GM23338 (cell line): ENCODE data around the gene WSB2. TPM values are rescaled to one million over a fixed set of nuclear protein-coding genes. Genes with fewer than 3 reads are reported as not detected.
"Not testable (repeated sequence)": the region's sequence is repeated elsewhere in the genome, so short reads cannot be mapped to it uniquely, and the experiment has no call there.

ENCODE experiments used
- ATAC-seq: fragments of 200-7000 bp; cut with Tn5 transposase; 3 replicates; pipeline ENCODE4 v1.9.1; 2020
- DNase-seq: peaks from one replicate; pipeline ENCODE4 v3.0.0-alpha.2; 2015; ENCODE audit warnings: low spot score
- H2AFZ ChIP-seq: fragments of 200-600 bp; sonication (generic); 2 replicates; pipeline ENCODE4 v1.8.0; 2016; ENCODE audit warnings: antibody characterized with exemption, mild to moderate bottlenecking, moderate library complexity
- H3F3A ChIP-seq: fragments of 200-600 bp; sonication (generic); replicated peaks from 2 replicates; pipeline ENCODE4 v1.8.0; 2017; ENCODE audit warnings: antibody characterized with exemption, mixed run types, low read depth
- H3K27ac ChIP-seq: fragments of 200-600 bp; sonication (generic); 2 replicates; pipeline ENCODE4 v1.6.1; 2016; ENCODE audit warnings: low read depth
- H3K27me3 ChIP-seq: fragments of 200-600 bp; sonication (generic); 2 replicates; pipeline ENCODE4 v1.8.0; 2016; ENCODE audit warnings: mild to moderate bottlenecking, mixed run types, moderate library complexity; ENCODE audit not compliant: insufficient read depth
- H3K36me3 ChIP-seq: fragments of 200-600 bp; sonication (generic); 2 replicates; pipeline ENCODE4 v1.8.0; 2016; ENCODE audit warnings: mild to moderate bottlenecking; ENCODE audit not compliant: insufficient read depth
- H3K4me1 ChIP-seq: fragments of 200-600 bp; sonication (generic); 2 replicates; pipeline ENCODE4 v1.8.0; 2016; ENCODE audit warnings: mild to moderate bottlenecking, moderate library complexity; ENCODE audit not compliant: insufficient read depth
- H3K4me2 ChIP-seq: fragments of 200-600 bp; sonication (generic); 2 replicates; pipeline ENCODE4 v1.7.1; 2017; ENCODE audit warnings: mixed run types
- H3K4me3 ChIP-seq: fragments of 200-600 bp; sonication (generic); 2 replicates; pipeline ENCODE4 v1.6.1; 2016; ENCODE audit warnings: mixed run types
- H3K79me2 ChIP-seq: fragments of 200-600 bp; sonication (generic); replicated peaks from 2 replicates; pipeline ENCODE4 v1.8.0; 2017; ENCODE audit warnings: mild to moderate bottlenecking; ENCODE audit not compliant: insufficient read depth
- H3K9me2 ChIP-seq: fragments of 200-600 bp; sonication (generic); 2 replicates; pipeline ENCODE4 v1.8.0; 2017; ENCODE audit not compliant: insufficient read depth
- H4K20me1 ChIP-seq: fragments of 200-600 bp; sonication (generic); replicated peaks from 2 replicates; pipeline ENCODE4 v1.8.0; 2017; ENCODE audit warnings: mild to moderate bottlenecking; ENCODE audit not compliant: insufficient read depth
- H3K27ac Mint-ChIP-seq: 2 replicates; pipeline ENCODE4 v1.8.0; 2020; ENCODE audit warnings: inconsistent platforms, mild to moderate bottlenecking, moderate library complexity, mixed read lengths
- H3K27me3 Mint-ChIP-seq: 3 replicates; pipeline ENCODE4 v1.8.0; 2022; ENCODE audit warnings: low read depth, mild to moderate bottlenecking, moderate library complexity, mixed read lengths, inconsistent platforms; ENCODE audit not compliant: insufficient read depth, poor library complexity
- H3K36me3 Mint-ChIP-seq: 3 replicates; pipeline ENCODE4 v1.8.0; 2021; ENCODE audit warnings: low read depth, mild to moderate bottlenecking, inconsistent platforms, moderate library complexity, mixed read lengths
- H3K4me1 Mint-ChIP-seq: 3 replicates; pipeline ENCODE4 v1.8.0; 2020; ENCODE audit warnings: mild to moderate bottlenecking, inconsistent platforms, mixed read lengths
- H3K4me3 Mint-ChIP-seq: 3 replicates; pipeline ENCODE4 v1.8.0; 2021; ENCODE audit warnings: moderate library complexity, mild to moderate bottlenecking, inconsistent platforms, mixed read lengths
- H3K9me3 Mint-ChIP-seq: 3 replicates; pipeline ENCODE4 v1.8.0; 2020; ENCODE audit warnings: moderate library complexity, mild to moderate bottlenecking, inconsistent platforms, mixed read lengths
- CREB1 ChIP-seq: fragments of 250-450 bp; sonication (Bioruptor Pico); IDR thresholded peaks from 2 replicates; pipeline ENCODE4 v1.5.0; 2020; ENCODE audit warnings: low read depth, mild to moderate bottlenecking, moderate library complexity
- CTCF ChIP-seq, 2 experiments: fragments of 200-600 bp in 1 of 2; sonication (generic) in 1 of 2; conservative IDR thresholded peaks; 2 replicates each; pipeline versions ENCODE4 v1.5.1 to v1.6.1; 2016 to 2017; ENCODE audit warnings: antibody characterized with exemption in 2 of 2, low read depth in 2 of 2, mild to moderate bottlenecking in 2 of 2, moderate library complexity in 1 of 2
- ETS1 ChIP-seq: IDR thresholded peaks from 2 replicates; pipeline ENCODE4 v1.6.1; 2016; ENCODE audit warnings: antibody characterized with exemption
- EZH2 ChIP-seq: fragments of 200-600 bp; sonication (generic); IDR thresholded peaks from one replicate; pipeline ENCODE4 v1.8.0; 2017; ENCODE audit warnings: antibody characterized with exemption, mild to moderate bottlenecking, low read depth; ENCODE audit not compliant: unreplicated experiment
- EZH2phosphoT487 ChIP-seq: fragments of 200-600 bp; sonication (generic); IDR thresholded peaks from one replicate; pipeline ENCODE4 v1.8.1; 2018; ENCODE audit warnings: antibody characterized with exemption; ENCODE audit not compliant: unreplicated experiment
- POLR2AphosphoS5 ChIP-seq: IDR thresholded peaks from 2 replicates; pipeline ENCODE4 v1.6.1; 2016; ENCODE audit warnings: antibody characterized with exemption, low read depth
- REST ChIP-seq: IDR thresholded peaks from one replicate; pipeline ENCODE4 v1.6.1; 2018; ENCODE audit warnings: antibody characterized with exemption; ENCODE audit not compliant: unreplicated experiment
- STAT1 ChIP-seq: IDR thresholded peaks from one replicate; pipeline ENCODE4 v1.6.1; 2016; ENCODE audit warnings: antibody characterized with exemption; ENCODE audit not compliant: unreplicated experiment
- ZNF462 ChIP-seq: fragments of 250-450 bp; sonication (Bioruptor Pico); IDR thresholded peaks from 2 replicates; pipeline ENCODE4 v1.5.0; 2020; ENCODE audit warnings: mild to moderate bottlenecking, moderate library complexity
- polyA plus RNA-seq: library from polyadenylated mRNA; unstranded; fragments of >200 nt; fragmentation: Nextera tagmentation; extraction: Ambion mirVana; gene quantifications from 2 replicates; pipeline ENCODE4 v1.2.1, GENCODE V29; 2016
- total RNA-seq: library from RNA; depleted of rRNA; stranded (reverse); fragments of >200 nt; shearing (Covaris generic); gene quantifications from 2 replicates; pipeline ENCODE4 v1.2.3, GENCODE V29; 2014

WSB2 gene
- total and polyA plus RNA-seq, 2 experiments from 2014 or later: 36.6 to 60.8 TPM

GRCh38 chr12:118022097-118022727 lies 38.8 kb downstream of the WSB2 start:
- H2AFZ ChIP-seq, H3K4me3 Mint-ChIP-seq, H3K4me1 ChIP-seq, H3K4me2 ChIP-seq, H3K9me2 ChIP-seq, H3K27me3 ChIP-seq, H4K20me1 ChIP-seq, H3K4me3 ChIP-seq, DNase-seq, ATAC-seq, H3K9me3 Mint-ChIP-seq, H3K27ac ChIP-seq, H3F3A ChIP-seq: not testable (repeated sequence)
- H3K27ac Mint-ChIP-seq: peak overlapping the region; percentile 52
- peaks cover 13% of the 10 kb centered on the region for H3K4me1 Mint-ChIP-seq
- peaks cover 24% of the 10 kb centered on the region for H3K79me2 ChIP-seq
- peaks cover 12% of the 10 kb centered on the region for H3K27me3 Mint-ChIP-seq
- H3K36me3 ChIP-seq: peaks cover 46% of the 10 kb centered on the region
- peaks cover 83% of the 10 kb centered on the region for H3K36me3 Mint-ChIP-seq

- Histone ChIP-seq H3F3A (0 out of 2 replicates have a peak, but pooled peaks cover 5% of the 10 kb centered on the region), H3K4me1 (peaks cover 13% of the 10 kb centered on the region), H3K27ac (no peak overlapping the region), H3K9me2 (no peaks in the 10 kb centered on the region), H3K4me3 (no peak overlapping the region), H3K4me2 (no peak overlapping the region), H3K79me2 (peaks cover 27% of the 10 kb centered on the region), H3K36me3 (peaks cover 31% of the 10 kb centered on the region), H2AFZ (no peak overlapping the region), H3K27me3 (no peaks in the 10 kb centered on the region), H4K20me1 (peaks cover 5% of the 10 kb centered on the region)
- ATAC-seq (no peak), DNase-seq (no peak)
- Mint-ChIP-seq H3K36me3 (peaks cover 64% of the 10 kb centered on the region), H3K4me3 (no peak overlapping the region), H3K27ac (no peak overlapping the region), H3K9me3 (no peaks in the 10 kb centered on the region), H3K4me1 (peaks cover 20% of the 10 kb centered on the region), H3K27me3 (peaks cover 20% of the 10 kb centered on the region)
- TF ChIP-seq REST: no peak
- no peak for TF ChIP-seq ETS1
- no peak for TF ChIP-seq EZH2phosphoT487
- no peak for TF ChIP-seq STAT1
- no peak for TF ChIP-seq ZNF462
- TF ChIP-seq CREB1: no peak
- TF ChIP-seq CTCF (conservative IDR thresholded peaks at IDR 0.05; ENCODE audit: low read depth in 2 of 2): no peak
- TF ChIP-seq EZH2: no peak
- no peak for TF ChIP-seq POLR2AphosphoS5
Measured at GRCh38 chr12:118020036-118020435, 40.9 kb downstream of the WSB2 start.
